ENCODE results near the gene LACTB. TPM values are rescaled to one million over a fixed set of nuclear protein-coding genes. Genes with fewer than 3 reads are reported as not detected.

LACTB gene
- total and polyA plus RNA-seq, 2 experiments from 2014 or later, result 13.3 to 14.0 TPM

GRCh38 chr15:63082366-63082765, 39.3 kb upstream of the LACTB start:
- Histone ChIP-seq H3K36me3 (no peaks in the 10 kb centered on the region), H3K27ac (no peak overlapping the region), H3K9me3 (ENCODE audit: low read depth) (no peaks in the 10 kb centered on the region), H3K27me3 (no peaks in the 10 kb centered on the region), H3K4me3 (no peak overlapping the region), H3K4me1 (ENCODE audit: low read depth) (peaks cover 25% of the 10 kb centered on the region)
- no peak for TF ChIP-seq CTCF (IDR thresholded peaks at IDR 0.05; ENCODE audit: low read depth, low read length)
- no peak for DNase-seq (ENCODE audit: low read depth in 1 of 2, low spot score in 1 of 2)

GRCh38 chr15:63083044-63083443, 38.6 kb upstream of the LACTB start:
- Histone ChIP-seq H3K4me3 (no peak overlapping the region), H3K4me1 (ENCODE audit: low read depth) (peaks cover 18% of the 10 kb centered on the region), H3K9me3 (ENCODE audit: low read depth) (no peaks in the 10 kb centered on the region), H3K36me3 (no peaks in the 10 kb centered on the region), H3K27me3 (no peaks in the 10 kb centered on the region), H3K27ac (peak overlapping the region; percentile 37)
- TF ChIP-seq CTCF (IDR thresholded peaks at IDR 0.05; ENCODE audit: low read depth, low read length), result no peak
- DNase-seq (ENCODE audit: low read depth in 1 of 2, low spot score in 1 of 2), result peak in 1 of 2 donors; percentile 78

GRCh38 chr15:63083541-63083940, 38.1 kb upstream of the LACTB start:
- no peaks in the 10 kb centered on the region for H3K9me3 ChIP-seq (ENCODE audit: low read depth)
- DNase-seq (ENCODE audit: low read depth in 1 of 2, low spot score in 1 of 2), result no peak
- peaks cover 19% of the 10 kb centered on the region for H3K4me1 ChIP-seq (ENCODE audit: low read depth)
- peak overlapping the region; percentile 37 for H3K27ac ChIP-seq
- no peaks in the 10 kb centered on the region for H3K36me3 ChIP-seq
- no peak overlapping the region for H3K4me3 ChIP-seq
- TF ChIP-seq CTCF (IDR thresholded peaks at IDR 0.05; ENCODE audit: low read depth, low read length), result no peak
- no peaks in the 10 kb centered on the region for H3K27me3 ChIP-seq

GRCh38 chr15:63084806-63085205, 36.9 kb upstream of the LACTB start:
- Histone ChIP-seq H3K27ac (no peak overlapping the region), H3K36me3 (no peaks in the 10 kb centered on the region), H3K4me3 (no peak overlapping the region), H3K9me3 (ENCODE audit: low read depth) (no peaks in the 10 kb centered on the region), H3K4me1 (ENCODE audit: low read depth) (peaks cover 18% of the 10 kb centered on the region), H3K27me3 (no peaks in the 10 kb centered on the region)
- no peak for DNase-seq (ENCODE audit: low read depth in 1 of 2, low spot score in 1 of 2)
- TF ChIP-seq CTCF (IDR thresholded peaks at IDR 0.05; ENCODE audit: low read depth, low read length), result no peak

- H3K27me3 ChIP-seq, result no peaks in the 10 kb centered on the region
- TF ChIP-seq CTCF (IDR thresholded peaks at IDR 0.05; ENCODE audit: low read depth, low read length), result no peak
- no peak overlapping the region for H3K4me3 ChIP-seq
- no peaks in the 10 kb centered on the region for H3K36me3 ChIP-seq
- H3K27ac ChIP-seq, result no peak overlapping the region
- peaks cover 18% of the 10 kb centered on the region for H3K4me1 ChIP-seq (ENCODE audit: low read depth)
- DNase-seq (ENCODE audit: low read depth in 1 of 2, low spot score in 1 of 2), result no peak
- H3K9me3 ChIP-seq (ENCODE audit: low read depth), result no peaks in the 10 kb centered on the region
Observed at GRCh38 chr15:63085289-63085688, 36.4 kb upstream of the LACTB start.

GRCh38 chr15:63086271-63086670, 35.4 kb upstream of the LACTB start:
- DNase-seq (ENCODE audit: low read depth in 1 of 2, low spot score in 1 of 2), result no peak
- no peak for TF ChIP-seq CTCF (IDR thresholded peaks at IDR 0.05; ENCODE audit: low read depth, low read length)
- Histone ChIP-seq H3K4me3 (no peak overlapping the region), H3K9me3 (ENCODE audit: low read depth) (no peaks in the 10 kb centered on the region), H3K27ac (no peak overlapping the region), H3K27me3 (no peaks in the 10 kb centered on the region), H3K36me3 (no peaks in the 10 kb centered on the region), H3K4me1 (ENCODE audit: low read depth) (peaks cover 18% of the 10 kb centered on the region)
